GM18502 (cell line): Measurements from ENCODE around the gene EML6.

Experiments
- ATAC-seq: cut with Tn5 transposase; IDR thresholded peaks from one replicate; pipeline ENCODE4 v1.9.1; 2021; ENCODE audit warnings: mild to moderate bottlenecking; ENCODE audit not compliant: unreplicated experiment, poor library complexity

Gene EML6

GRCh38 chr2:54750040-54750439 is 26.6 kb downstream of the EML6 start:
- no peak for ATAC-seq

- no peak for ATAC-seq
Measured at GRCh38 chr2:54752439-54752838, 29.0 kb downstream of the EML6 start.

GRCh38 chr2:54755641-54756326 is 32.3 kb downstream of the EML6 start:
- peak; percentile 78 for ATAC-seq

GRCh38 chr2:54757500-54757899 is 34.0 kb downstream of the EML6 start:
- ATAC-seq, result peak; percentile 44

GRCh38 chr2:54758951-54759350 is 35.5 kb downstream of the EML6 start:
- ATAC-seq, result no peak

GRCh38 chr2:54760310-54760709 is 36.8 kb downstream of the EML6 start:
- peak; percentile 32 for ATAC-seq

- no peak for ATAC-seq
Measured at GRCh38 chr2:54763636-54764291, 40.3 kb downstream of the EML6 start.

GRCh38 chr2:54767921-54768320 is 44.5 kb downstream of the EML6 start:
- ATAC-seq, result peak; percentile 59

- no peak for ATAC-seq
Measured at GRCh38 chr2:54768772-54769428, 45.4 kb downstream of the EML6 start.

- no peak for ATAC-seq
Measured at GRCh38 chr2:54770211-54770610, 46.7 kb downstream of the EML6 start.

GRCh38 chr2:54770676-54771075 is 47.2 kb downstream of the EML6 start:
- ATAC-seq, result no peak

GRCh38 chr2:54771166-54771885 is 47.9 kb downstream of the EML6 start:
- no peak for ATAC-seq

GRCh38 chr2:54772110-54772509 is 48.6 kb downstream of the EML6 start:
- ATAC-seq, result no peak

GRCh38 chr2:54772531-54772930 is 49.1 kb downstream of the EML6 start:
- ATAC-seq, result no peak

GRCh38 chr2:54773233-54773632 is 49.8 kb downstream of the EML6 start:
- no peak for ATAC-seq

- no peak for ATAC-seq
Measured at GRCh38 chr2:54773838-54774237, 50.4 kb downstream of the EML6 start.

GRCh38 chr2:54775710-54776109 is 52.2 kb downstream of the EML6 start:
- ATAC-seq, result no peak

- no peak for ATAC-seq
Measured at GRCh38 chr2:54776494-54776893, 53.0 kb downstream of the EML6 start.

- no peak for ATAC-seq
Measured at GRCh38 chr2:54783349-54783748, 59.9 kb downstream of the EML6 start.

GRCh38 chr2:54787270-54787669 is 63.8 kb downstream of the EML6 start:
- ATAC-seq, result no peak
